OCI-LY1 (cell line): ENCODE results near the gene AKT3.

Source experiments
- H2AFZ ChIP-seq: fragments of 200-600 bp; sonication (generic), shearing (Covaris generic); 2 replicates; pipeline ENCODE4 v1.6.0; 2014; ENCODE audit warnings: antibody characterized with exemption, mild to moderate bottlenecking, low read length
- H3F3A ChIP-seq: fragments of 200-600 bp; sonication (generic), shearing (Covaris generic); 2 replicates; pipeline ENCODE4 v1.6.0; 2014; ENCODE audit warnings: mild to moderate bottlenecking, antibody characterized with exemption, low read length, moderate library complexity; ENCODE audit not compliant: insufficient read depth
- H3K27ac ChIP-seq: fragments of 200-600 bp; sonication (generic); 2 replicates; pipeline ENCODE4 v1.5.1; 2014; ENCODE audit warnings: low read length, mixed run types, mild to moderate bottlenecking, low read depth; ENCODE audit not compliant: poor library complexity, severe bottlenecking
- H3K27me3 ChIP-seq: fragments of 200-600 bp; sonication (generic); 2 replicates; pipeline ENCODE4 v1.6.0; 2014; ENCODE audit warnings: antibody characterized with exemption, mild to moderate bottlenecking, low read length, moderate library complexity; ENCODE audit not compliant: insufficient read depth
- H3K36me3 ChIP-seq: fragments of 200-600 bp; sonication (generic); 2 replicates; pipeline ENCODE4 v1.6.1; 2014; ENCODE audit warnings: mild to moderate bottlenecking, antibody characterized with exemption, low read length, moderate library complexity, mixed read lengths; ENCODE audit not compliant: insufficient read depth
- H3K4me1 ChIP-seq: fragments of 200-600 bp; sonication (generic); 2 replicates; pipeline ENCODE4 v1.5.1; 2014; ENCODE audit warnings: mild to moderate bottlenecking, low read length, moderate library complexity; ENCODE audit not compliant: insufficient read depth, severe bottlenecking
- H3K4me2 ChIP-seq: fragments of 200-600 bp; sonication (generic), shearing (Covaris generic); 2 replicates; pipeline ENCODE4 v1.6.1; 2014; ENCODE audit warnings: low read length
- H3K4me3 ChIP-seq: fragments of 200-600 bp; sonication (generic); 2 replicates; pipeline ENCODE4 v1.5.1; 2014; ENCODE audit warnings: low read length, low read depth, mild to moderate bottlenecking, mixed read lengths; ENCODE audit not compliant: poor library complexity, severe bottlenecking
- H3K79me2 ChIP-seq: fragments of 200-600 bp; shearing (Covaris generic); 2 replicates; pipeline ENCODE4 v1.6.1; 2016; ENCODE audit warnings: mixed run types, low read length, mixed read lengths; ENCODE audit not compliant: insufficient read depth
- H3K9ac ChIP-seq: fragments of 200-600 bp; sonication (generic), shearing (Covaris generic); 2 replicates; pipeline ENCODE4 v1.6.1; 2014; ENCODE audit warnings: mild to moderate bottlenecking, low read length, mixed read lengths
- H3K9me2 ChIP-seq: fragments of 200-600 bp; sonication (generic), shearing (Covaris generic); 2 replicates; pipeline ENCODE4 v1.6.1; 2014; ENCODE audit warnings: low read depth, mild to moderate bottlenecking, low read length, mixed read lengths
- H3K9me3 ChIP-seq: fragments of 200-600 bp; shearing (Covaris generic); 2 replicates; pipeline ENCODE4 v1.6.1; 2014; ENCODE audit warnings: low read length, mixed read lengths
- H4K20me1 ChIP-seq: fragments of 200-600 bp; sonication (generic), shearing (Covaris generic); 2 replicates; pipeline ENCODE4 v1.6.0; 2016; ENCODE audit warnings: mild to moderate bottlenecking, low read length; ENCODE audit not compliant: insufficient read depth
- CTCF ChIP-seq: fragments of 200-600 bp; sonication (generic), shearing (Covaris generic); IDR thresholded peaks from 2 replicates; pipeline ENCODE4 v1.5.1; 2017; ENCODE audit warnings: mild to moderate bottlenecking, antibody characterized with exemption, low read length, moderate library complexity, mixed read lengths
- EZH2 ChIP-seq: fragments of 200-600 bp; sonication (generic), shearing (Covaris generic); IDR thresholded peaks from 2 replicates; pipeline ENCODE4 v1.8.0; 2017; ENCODE audit warnings: borderline replicate concordance, mixed run types, mild to moderate bottlenecking, antibody characterized with exemption, low read length, moderate library complexity, mixed read lengths

Gene AKT3

GRCh38 chr1:243447347-243447746 lies 402.7 kb downstream of the AKT3 start:
- Histone ChIP-seq H3K4me3 (no peak overlapping the region), H3K9me2 (no peaks in the 10 kb centered on the region), H3K9ac (no peak overlapping the region), H2AFZ (no peak overlapping the region), H3K27me3 (no peaks in the 10 kb centered on the region), H3K9me3 (no peaks in the 10 kb centered on the region), H3F3A (no peaks in the 10 kb centered on the region), H3K27ac (no peak overlapping the region), H3K79me2 (no peaks in the 10 kb centered on the region), H3K4me1 (peaks cover 16% of the 10 kb centered on the region), H4K20me1 (no peaks in the 10 kb centered on the region), H3K36me3 (no peaks in the 10 kb centered on the region), H3K4me2 (no peak overlapping the region)
- TF ChIP-seq CTCF (no peak), EZH2 (no peak)

- H3K27ac ChIP-seq = no peak overlapping the region
- peaks cover 9% of the 10 kb centered on the region for H3K4me1 ChIP-seq
- no peak for TF ChIP-seq CTCF
- TF ChIP-seq EZH2 = no peak
- no peak overlapping the region for H2AFZ ChIP-seq
- no peak overlapping the region for H3K9ac ChIP-seq
- no peaks in the 10 kb centered on the region for H3K36me3 ChIP-seq
- no peaks in the 10 kb centered on the region for H3K9me3 ChIP-seq
- H3F3A ChIP-seq = no peaks in the 10 kb centered on the region
- H3K27me3 ChIP-seq = no peaks in the 10 kb centered on the region
- no peaks in the 10 kb centered on the region for H3K9me2 ChIP-seq
- no peak overlapping the region for H3K4me3 ChIP-seq
- H3K79me2 ChIP-seq = no peaks in the 10 kb centered on the region
- no peak overlapping the region for H3K4me2 ChIP-seq
- H4K20me1 ChIP-seq = no peaks in the 10 kb centered on the region
These were observed 406.5 kb downstream of the AKT3 start for GRCh38 chr1:243443557-243443956.

GRCh38 chr1:243441601-243442000 lies 408.4 kb downstream of the AKT3 start:
- Histone ChIP-seq H3K9me3 (no peaks in the 10 kb centered on the region), H3K79me2 (no peaks in the 10 kb centered on the region), H3K4me2 (no peak overlapping the region), H3K4me1 (peaks cover 9% of the 10 kb centered on the region), H4K20me1 (no peaks in the 10 kb centered on the region), H3K4me3 (no peak overlapping the region), H3K9me2 (no peaks in the 10 kb centered on the region), H3K27me3 (no peaks in the 10 kb centered on the region), H3K36me3 (no peaks in the 10 kb centered on the region), H3K27ac (no peak overlapping the region), H2AFZ (no peak overlapping the region), H3K9ac (no peak overlapping the region), H3F3A (no peaks in the 10 kb centered on the region)
- no peak for TF ChIP-seq EZH2
- TF ChIP-seq CTCF = no peak
